ENCODE results near the gene LRTM2.

The LRTM2 gene

DNA sequence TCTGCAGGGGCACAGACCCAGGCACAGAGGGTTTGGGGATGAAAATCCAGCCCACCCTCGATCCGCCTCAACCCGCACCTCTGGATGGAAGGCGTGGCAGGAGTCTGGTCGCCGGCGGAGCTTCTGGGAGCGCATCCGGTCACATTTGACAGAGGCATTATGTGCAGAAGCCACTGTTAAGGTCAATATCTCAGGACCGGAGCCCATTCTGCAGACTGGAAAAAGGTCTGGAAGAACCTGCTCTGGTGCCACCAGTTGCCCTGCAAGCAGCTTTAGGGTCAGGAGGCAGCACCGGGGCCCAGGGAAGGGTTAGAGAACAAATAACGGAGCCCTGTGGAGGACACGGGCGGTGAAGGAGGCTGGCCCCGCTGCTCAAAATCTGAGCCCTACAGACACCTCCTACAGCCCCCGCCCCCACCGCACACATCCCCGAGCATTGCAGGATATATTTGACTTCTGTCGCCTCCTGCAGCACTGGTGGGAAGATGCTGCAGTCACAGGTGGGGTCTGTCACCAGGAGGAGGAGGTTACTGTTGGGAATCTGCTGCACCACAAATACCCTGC lies 25.1 kb upstream of the LRTM2 start:
- no peaks in the 10 kb centered on the region for H3K36me3 Mint-ChIP-seq

DNA sequence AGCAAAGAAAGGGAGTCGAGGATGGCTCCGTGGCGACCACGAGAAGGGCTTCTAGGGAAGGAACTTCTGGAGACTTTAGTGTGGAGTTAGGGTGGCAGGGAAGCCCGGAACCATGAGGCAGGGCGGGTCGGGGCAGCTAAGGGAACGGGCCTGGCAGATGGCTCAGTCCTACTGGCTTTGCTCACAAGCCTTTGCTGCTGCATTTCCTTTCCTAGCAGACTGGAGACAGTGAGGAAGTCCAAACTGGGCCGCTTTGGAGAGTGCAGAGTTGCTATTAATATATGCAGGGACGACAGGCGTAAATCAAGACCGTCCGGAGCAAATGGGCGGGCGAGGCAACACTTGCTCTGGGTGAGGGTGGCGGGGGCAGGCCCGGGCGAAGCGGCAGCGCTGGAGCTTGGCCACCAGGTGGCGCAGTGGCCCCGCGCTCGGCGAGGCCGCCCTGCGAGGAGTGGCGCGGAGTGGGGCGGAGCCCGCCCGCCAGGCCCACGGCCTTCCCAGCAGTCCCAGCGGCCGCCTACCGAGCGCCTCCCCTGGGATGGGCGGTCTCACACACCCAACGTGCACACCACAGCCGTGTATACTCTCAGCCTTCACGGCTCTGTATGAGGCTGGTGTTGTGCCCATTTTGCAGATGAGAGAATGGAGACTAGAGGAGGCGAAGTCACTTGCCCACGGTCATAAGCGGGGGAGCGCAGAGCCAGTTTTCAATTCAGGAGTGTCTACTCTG lies 24.4 kb upstream of the LRTM2 start:
- H3K4me3 Mint-ChIP-seq, result peak overlapping the region; percentile 90
- H3K9me3 Mint-ChIP-seq (ENCODE audit: low read depth), result no peaks in the 10 kb centered on the region
- peaks cover 17% of the 10 kb centered on the region for H3K4me1 Mint-ChIP-seq (ENCODE audit: low read depth)
- H3K27me3 Mint-ChIP-seq, result no peaks in the 10 kb centered on the region
- no peaks in the 10 kb centered on the region for H3K36me3 Mint-ChIP-seq
- H3K27ac Mint-ChIP-seq, result peak overlapping the region; percentile 90

More for the DNA sequence above, 25.1 kb upstream of the LRTM2 start:
- Mint-ChIP-seq H3K27me3 (no peaks in the 10 kb centered on the region), H3K4me3 (no peak overlapping the region), H3K9me3 (ENCODE audit: low read depth) (no peaks in the 10 kb centered on the region), H3K4me1 (ENCODE audit: low read depth) (peaks cover 20% of the 10 kb centered on the region), H3K27ac (no peak overlapping the region)

DNA sequence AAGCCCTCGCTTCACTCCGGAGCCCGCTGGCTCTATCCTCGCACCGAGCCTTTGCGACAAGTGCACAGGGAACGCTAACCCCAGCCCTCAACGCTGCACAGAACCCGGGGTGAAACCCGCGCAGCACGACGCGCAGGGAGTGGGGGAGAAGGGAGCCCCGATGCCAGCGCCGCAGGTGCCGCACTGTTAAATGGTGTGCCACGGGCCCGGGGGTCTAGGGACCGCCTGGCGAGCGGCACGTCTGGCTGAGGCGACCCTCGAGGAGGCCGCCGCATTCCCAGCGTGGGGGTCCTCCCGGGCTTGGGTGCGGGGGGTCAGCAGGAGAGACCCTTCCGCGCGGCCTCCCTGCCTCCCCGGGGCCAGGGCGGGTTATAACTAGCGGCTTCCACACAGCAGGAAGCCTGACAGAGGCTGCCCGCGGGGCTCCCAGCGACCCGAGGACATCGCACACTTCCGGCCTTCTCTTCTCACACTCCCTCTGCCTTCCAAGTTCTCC lies 23.8 kb upstream of the LRTM2 start:
- Mint-ChIP-seq H3K9me3 (ENCODE audit: low read depth) (no peaks in the 10 kb centered on the region), H3K4me1 (ENCODE audit: low read depth) (peaks cover 11% of the 10 kb centered on the region), H3K27ac (peak overlapping the region; percentile 90), H3K4me3 (peak overlapping the region; percentile 90), H3K27me3 (no peaks in the 10 kb centered on the region), H3K36me3 (no peaks in the 10 kb centered on the region)

DNA sequence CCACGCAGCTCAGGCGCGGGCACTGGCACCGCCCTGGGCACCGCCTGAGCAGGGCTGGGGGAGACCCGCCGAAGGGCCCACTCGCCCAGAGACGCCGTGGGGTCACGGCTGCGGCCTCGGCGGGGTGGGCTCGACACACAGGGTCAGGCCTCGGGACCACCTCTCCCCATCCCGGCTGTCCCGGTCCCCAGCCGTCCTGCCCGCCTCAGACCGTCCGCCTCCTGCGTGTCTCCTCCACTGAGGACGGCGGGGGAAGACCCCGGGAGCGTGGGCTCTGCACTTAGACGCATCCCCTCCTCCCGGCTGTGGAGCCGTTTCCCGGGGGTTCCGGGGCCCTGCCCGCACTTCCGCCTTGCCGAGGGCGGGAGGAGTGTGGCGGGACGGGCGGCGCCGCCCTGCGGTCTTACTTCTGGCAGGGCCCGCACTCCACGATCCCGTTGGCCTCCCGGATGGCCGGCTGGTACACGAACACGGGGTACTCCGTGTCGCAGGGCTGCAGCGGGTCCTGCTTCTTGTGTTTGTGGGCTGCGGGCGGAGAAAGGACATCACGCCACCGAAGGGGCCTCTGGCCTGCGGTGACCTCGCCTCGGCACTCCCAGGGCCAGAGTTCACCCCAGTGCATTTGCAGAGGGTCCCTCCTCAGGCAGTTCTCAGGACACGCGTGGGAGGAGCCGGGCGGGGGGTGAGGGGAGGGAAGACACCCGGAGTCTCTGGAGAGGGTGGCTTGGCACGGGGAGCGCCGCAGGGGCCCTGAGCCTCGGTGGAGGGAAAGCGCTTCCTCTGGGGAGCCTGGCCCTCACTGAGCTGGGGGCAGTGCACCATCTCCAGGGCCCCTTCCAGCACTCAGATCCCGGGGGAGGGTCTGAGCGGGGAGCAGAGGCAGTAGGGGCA lies 23.1 kb upstream of the LRTM2 start:
- Mint-ChIP-seq H3K9me3 (ENCODE audit: low read depth) (no peaks in the 10 kb centered on the region), H3K27ac (peak overlapping the region; percentile 75), H3K4me1 (ENCODE audit: low read depth) (peaks cover 6% of the 10 kb centered on the region), H3K4me3 (peak overlapping the region; percentile 72), H3K36me3 (no peaks in the 10 kb centered on the region), H3K27me3 (no peaks in the 10 kb centered on the region)

DNA sequence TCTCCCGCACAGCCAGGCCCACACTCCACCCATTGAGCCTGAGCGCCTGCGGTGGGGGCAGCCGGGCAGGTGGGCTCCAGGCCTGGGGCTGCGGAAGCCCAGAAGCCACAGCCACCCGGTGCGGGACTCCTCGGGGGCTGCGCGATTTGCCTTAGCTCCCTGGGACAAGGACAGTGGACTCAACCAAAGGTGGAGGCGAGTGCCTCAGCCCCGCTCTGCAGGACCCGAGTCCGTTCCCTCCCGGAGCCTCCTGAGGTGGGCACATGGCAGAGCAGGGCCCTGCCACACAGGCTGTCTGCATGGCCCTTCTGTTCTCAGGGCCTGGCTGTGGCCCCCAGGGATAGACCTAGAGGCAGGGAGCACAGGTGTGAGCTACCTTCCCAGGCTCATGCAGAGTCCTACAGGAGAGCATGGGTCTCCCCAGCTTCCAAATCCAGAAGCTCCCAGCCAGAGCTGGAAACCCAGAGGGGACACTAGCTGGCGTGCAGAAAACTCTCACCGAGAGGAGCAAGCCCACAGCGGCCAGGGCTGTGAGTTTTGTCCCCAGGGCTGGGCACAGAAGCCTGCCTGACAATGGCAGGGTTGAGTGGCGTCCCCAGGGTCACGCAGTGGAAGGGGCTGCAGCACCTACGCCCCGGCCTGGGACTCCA lies 22.2 kb upstream of the LRTM2 start:
- Mint-ChIP-seq H3K4me3 (no peak overlapping the region), H3K27ac (no peak overlapping the region), H3K27me3 (no peaks in the 10 kb centered on the region), H3K36me3 (no peaks in the 10 kb centered on the region), H3K9me3 (ENCODE audit: low read depth) (no peaks in the 10 kb centered on the region), H3K4me1 (ENCODE audit: low read depth) (peaks cover 6% of the 10 kb centered on the region)

DNA sequence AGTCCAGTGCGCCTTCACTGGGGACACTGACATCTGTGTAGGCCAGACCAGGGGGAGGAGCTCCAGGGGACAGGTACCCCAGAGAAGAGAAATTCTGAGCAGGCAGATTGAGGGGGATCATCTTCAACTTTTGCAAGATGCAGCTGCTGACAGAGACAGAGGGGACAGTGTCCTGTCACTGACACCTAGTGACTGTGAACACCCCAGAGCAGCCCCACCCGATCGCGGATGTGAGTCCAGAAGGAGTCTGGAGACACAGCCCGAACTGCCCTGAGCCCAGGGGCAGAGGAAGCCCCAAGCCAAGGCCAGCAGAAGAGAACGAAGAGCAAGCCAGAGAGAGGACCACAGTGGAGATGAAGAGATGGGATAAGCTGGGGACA lies 21.7 kb upstream of the LRTM2 start:
- Mint-ChIP-seq H3K9me3 (ENCODE audit: low read depth) (no peaks in the 10 kb centered on the region), H3K4me1 (ENCODE audit: low read depth) (peaks cover 6% of the 10 kb centered on the region), H3K4me3 (no peak overlapping the region), H3K27me3 (no peaks in the 10 kb centered on the region), H3K36me3 (no peaks in the 10 kb centered on the region), H3K27ac (peak overlapping the region; percentile 80)

DNA sequence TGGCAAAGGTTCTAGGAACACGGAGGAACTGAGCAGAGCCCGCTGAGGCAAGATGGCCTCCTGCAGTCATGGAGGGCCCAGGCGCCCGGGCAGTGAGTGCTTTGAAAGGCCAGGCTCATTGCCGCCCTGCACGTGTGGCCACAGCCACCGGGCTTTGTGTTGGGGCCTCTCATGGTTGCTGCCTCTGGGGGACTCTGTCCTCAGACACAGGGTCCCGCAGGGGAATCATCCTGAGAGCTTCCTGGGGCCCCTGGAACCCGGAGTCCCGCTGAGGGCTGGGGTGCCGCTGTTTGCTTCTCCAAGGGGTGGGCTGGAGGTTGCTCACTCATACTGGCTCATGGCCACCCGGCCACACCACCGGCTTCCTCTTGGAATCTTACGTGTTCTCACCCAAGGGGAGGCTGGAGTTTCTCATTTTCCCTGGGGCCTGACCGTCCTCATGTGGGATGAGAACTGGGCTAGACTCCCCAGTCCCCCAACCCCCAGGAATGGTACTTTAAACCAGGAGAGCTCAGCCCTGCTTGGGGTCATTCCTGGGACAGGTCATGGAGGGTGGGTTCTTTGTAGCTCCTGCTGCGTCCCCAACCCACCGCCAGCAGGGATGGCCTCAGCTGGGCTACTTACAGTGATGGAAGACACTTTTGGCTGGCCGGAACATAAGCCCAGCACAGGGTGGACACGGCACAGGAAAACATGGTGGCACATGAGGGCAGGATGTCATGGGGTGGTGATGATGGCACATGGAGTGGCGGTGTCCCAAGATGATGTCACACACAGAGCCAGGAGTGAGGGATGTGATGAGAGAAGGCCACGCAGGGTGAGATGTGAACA lies 21.1 kb upstream of the LRTM2 start:
- no peaks in the 10 kb centered on the region for H3K9me3 Mint-ChIP-seq (ENCODE audit: low read depth)
- H3K36me3 Mint-ChIP-seq, result no peaks in the 10 kb centered on the region
- no peaks in the 10 kb centered on the region for H3K27me3 Mint-ChIP-seq
- no peak overlapping the region for H3K27ac Mint-ChIP-seq
- H3K4me3 Mint-ChIP-seq, result no peak overlapping the region
- peaks cover 6% of the 10 kb centered on the region for H3K4me1 Mint-ChIP-seq (ENCODE audit: low read depth)

DNA sequence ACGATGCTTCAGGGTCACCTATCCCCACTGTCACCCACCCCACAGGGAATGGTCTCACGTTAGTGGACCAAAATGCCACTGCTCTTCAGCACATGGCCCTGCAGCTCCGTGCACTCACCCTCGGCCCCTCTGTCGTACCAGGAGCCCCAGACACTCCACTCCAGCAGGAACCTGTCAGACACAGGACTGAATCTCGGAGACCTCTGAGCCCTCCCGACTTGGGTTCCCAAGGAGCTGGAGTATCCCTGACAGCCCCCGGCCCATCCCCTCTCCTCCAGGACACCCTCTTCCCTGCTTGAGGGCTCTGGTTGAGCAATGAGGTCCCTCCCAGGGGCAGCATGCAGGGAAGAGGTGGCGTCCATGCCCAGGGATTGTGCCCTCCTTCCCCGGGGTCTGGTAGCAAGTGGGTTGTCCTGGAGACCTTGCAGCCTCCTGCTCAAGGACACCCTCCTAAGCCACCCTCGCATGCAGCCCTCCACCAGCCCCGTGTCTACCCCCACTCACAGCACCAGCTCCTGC lies 20.4 kb upstream of the LRTM2 start:
- H3K4me3 Mint-ChIP-seq, result no peak overlapping the region
- no peaks in the 10 kb centered on the region for H3K36me3 Mint-ChIP-seq
- H3K27ac Mint-ChIP-seq, result no peak overlapping the region
- H3K4me1 Mint-ChIP-seq (ENCODE audit: low read depth), result peaks cover 11% of the 10 kb centered on the region
- H3K9me3 Mint-ChIP-seq (ENCODE audit: low read depth), result no peaks in the 10 kb centered on the region
- no peaks in the 10 kb centered on the region for H3K27me3 Mint-ChIP-seq

DNA sequence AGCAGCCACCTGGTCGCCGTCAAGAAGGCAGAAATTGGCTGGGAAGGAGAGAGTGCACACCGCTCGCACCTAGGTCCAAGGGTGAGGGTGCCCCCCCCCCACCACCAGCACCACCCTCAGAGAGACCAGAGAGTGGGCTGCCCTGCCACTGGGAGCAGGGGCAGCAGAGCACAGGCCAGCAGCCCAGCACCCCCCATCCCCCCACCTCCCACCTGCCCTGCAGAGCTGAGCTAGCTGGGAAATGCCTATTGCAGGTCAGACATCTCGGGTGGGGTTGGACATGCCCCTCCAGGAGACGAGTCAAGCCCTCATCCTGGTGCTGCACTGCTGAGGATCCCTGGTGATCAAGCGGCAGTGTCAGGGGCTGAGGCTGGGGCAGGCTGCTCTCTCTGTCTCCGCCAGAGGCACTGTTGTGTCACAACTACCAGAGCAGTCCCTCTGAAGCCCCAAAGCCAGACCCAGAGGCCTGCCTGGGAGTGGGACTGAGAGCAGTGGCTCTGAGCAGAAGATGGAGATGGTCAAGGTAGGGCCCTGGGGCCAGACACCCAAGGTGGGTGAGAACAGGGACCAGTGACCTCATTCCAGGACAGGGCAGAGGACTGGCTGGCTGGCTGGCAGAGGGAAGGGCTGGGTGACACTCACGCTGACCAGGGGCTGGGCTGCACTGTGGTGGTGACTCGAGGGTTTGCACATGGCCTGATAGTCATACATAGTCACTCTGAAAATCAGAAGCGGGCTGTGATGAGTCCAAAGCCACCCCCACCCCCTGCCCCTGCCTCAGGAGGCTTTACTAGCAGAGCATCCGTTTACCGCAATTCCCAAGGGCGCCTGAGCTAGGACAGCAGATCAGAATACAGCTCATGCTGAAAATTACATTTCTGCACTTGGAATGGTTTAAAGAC lies 19.7 kb upstream of the LRTM2 start:
- Mint-ChIP-seq H3K9me3 (ENCODE audit: low read depth) (no peaks in the 10 kb centered on the region), H3K4me3 (no peak overlapping the region), H3K27ac (no peak overlapping the region), H3K36me3 (no peaks in the 10 kb centered on the region), H3K4me1 (ENCODE audit: low read depth) (peaks cover 10% of the 10 kb centered on the region), H3K27me3 (no peaks in the 10 kb centered on the region)

DNA sequence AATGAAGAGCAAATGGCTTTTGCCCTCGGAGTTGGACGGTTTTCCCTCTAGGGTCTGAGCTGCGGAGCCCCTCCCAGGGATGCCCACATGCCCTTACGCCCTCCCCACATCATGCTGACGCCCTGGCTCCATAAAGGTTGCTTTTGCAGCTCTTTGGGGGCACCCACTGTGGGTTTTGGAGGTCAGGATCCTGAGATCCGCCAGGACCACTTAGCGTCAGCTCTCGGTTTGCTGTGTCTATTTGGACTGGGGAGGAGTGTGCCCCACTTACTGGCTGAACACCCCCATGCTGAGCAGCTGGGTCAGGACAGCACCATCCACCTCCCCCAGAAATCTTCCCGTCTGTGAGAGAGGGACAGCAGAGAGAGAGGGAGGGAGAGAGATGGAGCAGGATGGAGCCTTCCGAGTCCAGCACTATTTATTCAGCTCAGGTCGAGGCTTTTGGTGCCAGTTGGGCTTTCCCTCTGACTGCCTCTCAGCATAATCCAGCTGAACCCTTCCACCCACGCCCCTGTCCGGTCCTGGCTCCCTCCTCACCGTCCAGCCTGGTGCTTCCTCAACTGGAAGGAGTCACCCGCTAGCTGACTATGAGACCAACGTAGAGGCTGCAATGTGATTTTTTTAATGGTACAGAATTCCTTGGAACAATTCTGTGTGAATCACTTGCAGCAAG lies 18.9 kb upstream of the LRTM2 start:
- H3K36me3 Mint-ChIP-seq, result no peaks in the 10 kb centered on the region
- H3K9me3 Mint-ChIP-seq (ENCODE audit: low read depth), result no peaks in the 10 kb centered on the region
- no peak overlapping the region for H3K4me3 Mint-ChIP-seq
- H3K4me1 Mint-ChIP-seq (ENCODE audit: low read depth), result peaks cover 7% of the 10 kb centered on the region
- H3K27me3 Mint-ChIP-seq, result no peaks in the 10 kb centered on the region
- no peak overlapping the region for H3K27ac Mint-ChIP-seq

DNA sequence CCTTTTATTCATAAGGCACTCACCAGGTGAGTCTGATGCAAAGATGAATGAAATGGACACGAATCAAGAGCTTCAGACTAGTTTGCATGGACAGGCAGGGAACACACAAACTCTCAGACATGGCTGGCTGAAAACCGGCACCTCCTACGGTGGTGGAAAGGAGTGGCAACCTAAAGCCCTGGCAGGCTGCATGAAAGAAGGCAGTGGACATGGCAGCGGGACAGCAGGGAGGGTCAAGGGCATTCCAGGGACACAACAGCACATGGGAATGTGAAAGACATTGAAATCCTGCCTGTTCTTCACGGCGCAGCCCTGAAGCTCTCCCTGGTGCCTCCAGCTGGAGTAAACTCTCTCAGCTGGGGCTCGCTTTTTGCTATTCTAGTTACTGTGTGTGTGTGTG lies 16.6 kb upstream of the LRTM2 start:
- H3K9me3 Mint-ChIP-seq (ENCODE audit: low read depth), result no peaks in the 10 kb centered on the region

DNA sequence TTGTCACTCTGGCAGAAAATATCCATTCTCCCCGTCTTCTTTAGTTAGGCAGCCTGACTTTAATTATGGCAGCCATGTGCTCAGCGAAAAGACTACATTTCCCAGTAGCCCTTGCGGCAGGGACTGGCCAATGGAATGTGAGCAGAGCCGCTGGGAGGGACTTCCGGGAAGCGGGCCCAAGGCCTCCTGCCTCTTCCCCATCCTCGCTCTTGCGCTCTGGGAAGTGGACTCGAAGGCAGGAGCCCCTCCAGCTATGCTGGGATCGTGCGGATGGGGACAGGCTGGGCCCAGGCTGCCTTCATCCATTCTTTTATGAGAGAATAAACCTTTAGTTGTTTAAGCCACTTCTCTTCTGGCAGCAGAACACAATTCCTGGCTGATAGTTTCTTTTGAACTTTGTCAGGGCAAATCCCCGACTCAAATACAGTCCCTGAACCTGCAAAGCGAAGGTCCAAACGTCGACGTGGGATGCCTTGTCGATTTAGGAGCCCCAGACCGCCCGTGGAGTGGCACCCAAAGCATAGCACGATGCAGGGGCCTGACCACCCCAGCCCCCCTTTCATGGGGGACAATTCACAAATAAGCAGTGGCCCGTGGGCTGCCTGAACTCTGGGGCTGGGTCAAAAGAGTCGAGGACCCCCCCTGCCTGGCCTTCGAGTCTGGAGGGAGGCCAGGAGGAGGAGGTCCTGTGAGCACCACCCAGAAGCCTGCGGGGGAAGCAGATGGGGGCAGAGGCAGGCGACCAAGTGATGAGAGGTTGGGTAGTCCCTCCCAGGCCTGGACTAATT lies 15.6 kb upstream of the LRTM2 start:
- H3K36me3 Mint-ChIP-seq, result no peaks in the 10 kb centered on the region
- H3K27me3 Mint-ChIP-seq, result no peaks in the 10 kb centered on the region
- no peak overlapping the region for H3K4me3 Mint-ChIP-seq
- H3K27ac Mint-ChIP-seq, result peak overlapping the region; percentile 85
- H3K4me1 Mint-ChIP-seq (ENCODE audit: low read depth), result peaks cover 5% of the 10 kb centered on the region
- no peaks in the 10 kb centered on the region for H3K9me3 Mint-ChIP-seq (ENCODE audit: low read depth)

More for the DNA sequence above, 16.6 kb upstream of the LRTM2 start:
- Mint-ChIP-seq H3K4me1 (ENCODE audit: low read depth) (peaks cover 5% of the 10 kb centered on the region), H3K27me3 (no peaks in the 10 kb centered on the region), H3K27ac (no peak overlapping the region), H3K36me3 (no peaks in the 10 kb centered on the region), H3K4me3 (no peak overlapping the region)
